GM18868 (cell line): Measurements from ENCODE around the gene NEURL2.
"Not testable (repeated sequence)": the region's sequence is repeated elsewhere in the genome, so short reads cannot be mapped to it uniquely, and the experiment has no call there.

Experiments used
- ATAC-seq: cut with Tn5 transposase; IDR thresholded peaks from one replicate; pipeline ENCODE4 v1.9.1; 2021; ENCODE audit warnings: mild to moderate bottlenecking, moderate library complexity; ENCODE audit not compliant: unreplicated experiment

NEURL2 gene

DNA sequence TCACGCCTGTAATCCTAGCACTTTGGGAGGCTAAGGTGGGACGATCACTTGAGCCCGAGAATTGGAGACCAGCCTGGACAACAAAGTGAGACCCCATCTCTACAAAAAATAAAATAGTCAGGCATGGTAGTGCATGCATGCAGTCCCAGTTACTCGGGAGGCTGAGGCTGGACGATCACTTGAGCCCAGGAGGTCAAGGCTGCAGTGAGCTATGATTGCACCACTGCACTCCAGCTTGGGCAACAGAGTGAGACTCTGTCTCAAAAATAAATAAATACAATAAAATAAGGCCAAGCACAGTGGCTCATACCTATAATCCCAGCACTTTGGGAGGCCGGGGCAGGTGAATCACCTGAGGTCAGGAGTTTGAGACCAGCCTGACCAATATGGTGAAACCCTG is 10.3 kb upstream of the NEURL2 start:
- not testable (repeated sequence) for ATAC-seq

- ATAC-seq = no peak
Measured at GRCh38 chr20:45899046-45899835, 8.2 kb upstream of the NEURL2 start.

DNA sequence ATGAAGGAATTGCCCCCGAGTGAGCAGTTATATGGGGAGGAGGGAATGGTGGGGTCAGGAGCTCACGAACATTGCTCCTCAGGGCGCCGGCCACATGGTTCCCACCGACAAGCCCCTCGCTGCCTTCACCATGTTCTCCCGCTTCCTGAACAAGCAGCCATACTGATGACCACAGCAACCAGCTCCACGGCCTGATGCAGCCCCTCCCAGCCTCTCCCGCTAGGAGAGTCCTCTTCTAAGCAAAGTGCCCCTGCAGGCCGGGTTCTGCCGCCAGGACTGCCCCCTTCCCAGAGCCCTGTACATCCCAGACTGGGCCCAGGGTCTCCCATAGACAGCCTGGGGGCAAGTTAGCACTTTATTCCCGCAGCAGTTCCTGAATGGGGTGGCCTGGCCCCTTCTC is 7.3 kb upstream of the NEURL2 start:
- ATAC-seq = no peak

GRCh38 chr20:45897692-45898091 is 6.7 kb upstream of the NEURL2 start:
- no peak for ATAC-seq

GRCh38 chr20:45897289-45897688 is 6.3 kb upstream of the NEURL2 start:
- ATAC-seq = no peak

- no peak for ATAC-seq
Measured at GRCh38 chr20:45896641-45897161, 5.7 kb upstream of the NEURL2 start.

DNA sequence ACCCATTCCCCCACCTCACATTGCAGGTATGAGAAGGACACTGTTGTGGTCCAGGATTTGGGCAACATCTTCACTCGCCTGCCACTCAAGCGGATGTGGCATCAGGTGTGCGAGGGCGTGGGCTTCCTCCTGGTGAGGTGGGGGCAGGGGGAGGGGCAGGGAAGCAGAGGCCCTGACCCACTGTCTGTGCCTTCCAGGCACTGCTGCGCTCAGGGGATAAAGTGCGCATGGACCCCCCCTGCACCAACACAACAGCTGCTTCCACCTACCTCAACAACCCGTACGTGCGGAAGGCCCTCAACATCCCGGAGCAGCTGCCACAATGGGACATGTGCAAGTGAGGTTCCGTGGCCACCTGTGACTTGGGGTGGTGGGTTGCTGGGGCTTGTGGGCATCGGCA is 3.8 kb upstream of the NEURL2 start:
- ATAC-seq = no peak

- ATAC-seq = no peak
Measured at GRCh38 chr20:45893831-45894230, 2.8 kb upstream of the NEURL2 start.

GRCh38 chr20:45892828-45893500 is 2.0 kb upstream of the NEURL2 start:
- ATAC-seq = no peak

- no peak for ATAC-seq
Measured at GRCh38 chr20:45892049-45892825, 1.2 kb upstream of the NEURL2 start.

- no peak for ATAC-seq
Measured at GRCh38 chr20:45890077-45890984, 677 bp downstream of the NEURL2 start.

DNA sequence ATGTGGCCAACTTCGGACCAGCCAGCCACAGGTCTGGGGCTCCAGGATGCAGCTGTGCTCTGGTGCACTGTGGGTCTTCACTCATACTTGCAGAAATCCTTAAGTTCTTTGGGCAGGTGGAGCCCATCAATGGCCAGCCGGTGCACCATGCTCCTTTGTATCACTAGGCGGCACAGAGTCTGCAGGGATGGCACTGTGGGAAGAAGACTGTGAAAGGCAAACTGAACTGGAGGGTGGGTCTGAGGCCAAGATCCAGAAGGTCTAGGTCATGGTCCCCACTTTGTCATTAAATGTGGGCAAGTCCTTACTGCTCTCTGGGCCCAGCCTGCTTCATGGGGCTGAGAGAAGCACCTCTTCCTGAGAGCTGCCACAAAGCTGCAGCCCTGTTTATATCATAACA is 2.3 kb downstream of the NEURL2 start:
- no peak for ATAC-seq

GRCh38 chr20:45887346-45887715 is 3.7 kb downstream of the NEURL2 start, which contains the start of gene SPATA25:
Gene SPATA25, minus strand, starts transcription at chr20:45887622. Its CDS starts 32 bp downstream, at chr20:45887590.
- ATAC-seq = no peak

DNA sequence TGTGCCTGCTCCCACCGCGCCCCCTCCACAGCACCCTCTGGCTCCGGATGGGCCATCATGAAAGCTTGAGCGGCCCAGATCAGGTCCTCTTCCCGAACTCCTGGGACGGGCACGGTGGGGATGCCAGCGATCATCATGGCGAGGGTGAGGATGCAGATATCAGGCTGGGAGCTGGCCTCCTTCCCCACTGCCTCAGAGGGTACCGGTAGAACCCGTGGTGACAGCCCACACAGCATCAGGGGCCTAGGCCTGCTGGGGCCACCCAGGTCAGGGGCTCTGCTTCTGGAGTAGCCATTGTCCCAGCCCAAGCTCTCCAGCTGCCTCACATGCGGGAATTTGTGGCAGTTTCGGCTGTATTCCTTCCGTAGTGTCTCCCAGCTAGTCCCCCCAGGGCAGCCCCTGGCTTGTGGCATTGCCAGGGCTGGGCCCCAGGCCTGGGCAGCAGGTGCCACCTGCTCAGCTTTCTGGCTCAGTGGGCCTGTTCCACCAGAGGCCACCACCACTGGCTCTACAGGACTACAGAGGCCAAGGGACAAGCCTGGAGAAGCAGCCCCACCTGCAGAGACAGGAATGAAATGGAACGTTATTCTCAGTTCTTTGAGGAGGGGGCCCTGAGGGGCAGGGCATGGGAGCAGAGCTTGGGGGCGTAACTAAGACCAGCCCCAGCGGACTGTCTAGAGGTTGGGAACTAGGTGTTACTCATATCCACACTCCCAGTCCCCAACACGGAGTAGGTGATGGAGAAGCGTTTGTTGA is 4.2 kb downstream of the NEURL2 start:
- ATAC-seq = no peak

GRCh38 chr20:45883100-45883469 is 7.9 kb downstream of the NEURL2 start:
- no peak for ATAC-seq

GRCh38 chr20:45882469-45883099 is 8.4 kb downstream of the NEURL2 start:
- no peak for ATAC-seq

- ATAC-seq = peak; percentile 95
Measured at GRCh38 chr20:45880988-45881788, 9.8 kb downstream of the NEURL2 start, which contains the start of gene ZSWIM1. Gene ZSWIM1, plus strand, starts transcription at chr20:45881227. Its CDS starts 1,366 bp downstream, at chr20:45882593.

GRCh38 chr20:45878076-45878761 is 12.8 kb downstream of the NEURL2 start:
- no peak for ATAC-seq
